Left renal cortex interstitium (tissue), 4 donors: Measurements from ENCODE around the gene KLF16. TPM values are rescaled to one million over a fixed set of nuclear protein-coding genes. Genes with fewer than 3 reads are reported as not detected.

Source experiments
- DNase-seq, 4 donors: peaks; one replicate each; pipeline ENCODE4 v3.0.0-alpha.2; 2013; ENCODE audit warnings: low read depth in 4 of 4, low spot score in 2 of 4, missing footprints in 1 of 4
- polyA plus RNA-seq, 4 donors: library from polyadenylated mRNA; unstranded; fragments of 120-200 nt; gene quantifications; one replicate each; pipeline ENCODE4 v1.2.1, GENCODE V29; 2013; ENCODE audit not compliant: insufficient read length in 4 of 4

Gene KLF16
- polyA plus RNA-seq, 4 donors: 5.6 to 13.8 (median 10.6) TPM

GRCh38 chr19:1811942-1812425 is 51.4 kb downstream of the KLF16 start, which contains the start of gene ATP8B3:
Gene ATP8B3, minus strand, starts transcription at chr19:1812276. Its CDS starts 540 bp downstream, at chr19:1811736.
- DNase-seq: no peak

- no peak for DNase-seq
These were observed 51.9 kb downstream of the KLF16 start for GRCh38 chr19:1811472-1811894.

DNA sequence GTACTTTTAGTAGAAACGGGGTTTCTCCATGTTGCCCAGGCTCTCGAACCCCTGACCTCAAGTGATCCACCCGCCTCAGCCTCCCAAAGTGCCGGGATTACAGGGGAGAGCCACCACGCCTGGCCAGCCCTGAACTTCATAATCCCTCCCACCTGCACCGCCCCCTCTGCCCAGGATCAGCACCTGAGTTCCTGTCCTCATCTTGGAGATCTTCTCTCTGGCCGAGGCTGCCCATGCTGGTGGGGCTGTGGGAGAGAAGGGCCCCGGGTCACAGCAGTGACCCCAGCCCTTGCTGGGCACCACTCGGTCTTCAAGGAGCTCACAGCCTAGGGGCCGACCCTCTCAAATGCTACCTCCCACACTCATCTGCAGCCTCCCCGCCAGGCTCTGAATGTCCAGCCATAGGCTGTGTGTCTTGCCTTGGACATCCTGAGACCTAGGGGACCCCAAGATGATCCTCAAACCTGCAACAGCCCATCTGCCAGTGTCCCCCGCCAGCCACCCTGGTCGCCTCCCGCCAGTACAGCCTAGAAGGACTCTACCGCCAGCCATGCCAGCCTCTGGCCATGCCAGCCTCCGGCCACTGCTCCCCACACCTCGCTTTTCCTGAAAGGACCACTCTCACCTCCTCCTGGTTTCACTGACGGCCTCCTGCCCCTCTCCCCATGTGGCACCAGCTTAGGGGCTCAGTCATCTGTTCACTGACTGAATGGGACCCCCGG is 52.8 kb downstream of the KLF16 start:
- DNase-seq: no peak

DNA sequence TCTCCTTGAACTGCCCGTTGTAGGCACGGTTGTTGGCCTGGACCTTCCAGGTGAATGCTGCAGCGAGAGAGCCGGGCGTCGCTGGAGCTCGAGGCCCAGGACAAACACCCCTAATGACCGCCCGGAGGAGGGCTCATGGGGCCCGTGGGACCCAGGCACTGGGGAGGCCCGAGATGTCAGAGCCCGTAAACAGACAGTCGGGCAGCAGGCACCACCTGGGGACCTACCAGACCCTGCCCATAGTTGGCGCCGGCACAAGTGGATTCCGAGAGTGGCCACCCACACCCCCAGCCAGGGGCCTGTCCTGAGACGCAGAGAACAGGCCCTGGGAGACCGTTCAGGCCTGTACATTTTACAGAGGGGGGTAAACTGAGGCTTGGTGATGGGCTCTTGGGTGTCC is 53.7 kb downstream of the KLF16 start:
- no peak for DNase-seq

DNA sequence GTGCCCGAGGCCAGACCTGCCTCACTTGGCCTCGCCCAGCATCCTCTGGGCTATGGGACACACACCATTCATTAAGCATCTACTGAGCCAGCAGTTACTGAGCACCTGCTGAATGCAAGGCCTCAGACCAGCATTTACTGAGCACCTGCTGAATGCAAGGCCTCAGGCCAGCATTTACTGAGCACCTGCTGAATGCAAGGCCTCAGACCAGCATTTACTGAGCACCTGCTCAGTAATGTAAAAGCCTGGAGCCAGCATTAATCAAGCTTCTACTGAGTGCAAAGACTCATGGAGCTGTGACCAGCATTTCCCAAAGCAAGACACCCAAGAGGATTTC is 55.0 kb downstream of the KLF16 start:
- DNase-seq: no peak

DNA sequence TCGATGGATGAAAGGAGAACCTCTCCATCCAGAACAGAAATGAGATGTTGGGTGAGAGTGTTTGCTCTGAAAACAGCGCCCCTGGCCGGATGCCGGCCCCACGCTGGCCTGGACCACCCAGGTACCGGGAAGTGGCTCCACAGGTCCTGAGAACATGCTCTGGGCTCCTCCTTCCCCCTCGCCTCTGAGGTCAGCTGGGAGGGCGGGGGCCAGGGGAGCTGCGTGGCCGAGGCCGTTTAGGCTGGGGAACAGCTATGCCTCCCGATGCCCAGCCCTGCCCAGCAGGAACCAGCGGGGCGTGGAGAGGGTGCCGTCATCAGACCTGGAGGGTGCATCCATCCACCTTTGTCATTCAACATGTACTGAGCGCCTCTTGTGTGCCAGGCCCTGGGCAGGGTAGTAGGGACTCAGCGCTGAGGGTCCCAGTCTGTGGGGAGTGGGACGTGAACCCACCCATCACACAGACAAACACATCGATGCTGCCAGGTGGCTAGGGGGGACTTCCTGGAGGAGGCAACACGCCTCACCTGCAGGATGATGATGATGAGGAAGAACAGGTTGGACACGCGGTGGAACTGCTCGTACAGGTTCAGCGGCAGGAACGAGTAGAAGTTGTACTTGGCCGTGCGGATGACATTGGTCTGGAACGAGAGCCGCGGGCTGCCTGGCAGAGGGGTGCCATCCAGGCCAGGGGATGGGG is 55.5 kb downstream of the KLF16 start:
- no peak for DNase-seq

DNA sequence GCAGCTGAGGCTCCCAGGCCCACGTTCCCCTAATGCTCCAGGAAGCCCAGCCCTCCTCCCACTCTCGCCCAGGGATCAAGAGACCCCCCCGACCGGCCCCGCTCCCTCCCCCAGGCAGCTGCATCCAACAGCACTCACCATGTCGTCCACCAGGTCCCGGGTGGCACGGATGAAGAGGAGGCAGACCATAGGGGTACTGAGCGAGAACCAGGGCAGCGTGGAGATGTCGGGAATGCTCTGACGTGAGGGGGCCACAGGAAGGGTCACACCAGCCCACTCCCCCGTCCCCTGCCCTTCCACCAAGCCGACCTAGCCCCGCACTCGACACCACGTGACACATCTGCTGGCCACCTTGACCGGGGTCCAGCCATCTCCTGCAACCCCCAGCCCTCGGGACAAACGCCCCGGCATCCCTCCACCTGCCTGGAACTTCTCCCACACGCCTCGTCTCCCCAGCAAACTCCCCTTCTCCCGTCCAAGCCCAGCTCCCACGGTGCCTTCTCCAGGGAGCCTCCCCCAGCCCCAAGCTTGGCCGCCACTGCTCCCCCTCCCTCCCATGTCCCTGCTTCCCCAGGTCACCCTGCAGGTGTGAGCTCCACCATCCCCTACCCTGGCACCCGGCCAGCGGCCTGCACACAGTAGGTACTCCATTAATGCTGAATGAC is 56.2 kb downstream of the KLF16 start:
- no peak for DNase-seq

DNA sequence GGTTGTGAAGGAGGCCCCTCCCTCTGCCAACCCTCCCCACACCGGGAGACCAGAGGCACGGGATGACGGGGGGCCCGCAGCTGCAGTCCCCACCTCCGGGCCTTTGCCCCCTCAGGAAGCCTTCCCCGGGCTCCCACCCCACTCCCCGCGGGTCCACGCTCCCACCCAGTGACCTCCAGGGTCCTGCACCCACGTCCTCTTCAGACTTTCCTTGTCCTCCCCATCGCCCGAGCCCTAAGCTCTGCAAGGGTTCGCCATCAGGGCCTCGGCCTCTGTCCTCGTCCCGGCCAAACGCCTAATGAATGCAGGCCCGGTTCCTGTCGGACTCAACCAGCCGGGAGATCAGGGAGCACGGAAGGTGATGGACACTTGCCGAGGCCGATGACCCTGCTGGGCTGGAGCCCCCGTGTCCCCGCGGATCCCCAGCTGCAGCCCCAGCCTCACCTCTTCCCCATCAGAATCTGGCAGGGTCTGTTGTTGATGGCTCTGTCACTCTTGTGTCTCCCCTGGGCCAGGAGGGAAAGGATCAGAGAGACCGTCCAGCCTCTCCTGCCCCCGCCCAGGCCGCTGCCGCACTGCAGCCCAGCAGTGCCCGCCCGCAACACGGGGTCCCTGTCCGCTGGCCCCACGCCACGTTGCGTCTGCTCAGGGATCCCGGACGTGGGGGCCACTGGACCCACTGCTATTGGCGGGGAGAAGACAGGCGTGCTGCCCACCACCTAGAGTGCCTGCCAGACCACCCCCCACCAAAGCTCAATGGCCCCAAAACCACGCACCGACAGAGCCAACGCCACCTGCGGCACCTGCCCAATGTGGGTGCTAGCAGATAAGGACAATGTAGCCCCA is 57.0 kb downstream of the KLF16 start:
- DNase-seq: no peak

GRCh38 chr19:1805401-1806183 is 57.8 kb downstream of the KLF16 start:
- no peak for DNase-seq

DNA sequence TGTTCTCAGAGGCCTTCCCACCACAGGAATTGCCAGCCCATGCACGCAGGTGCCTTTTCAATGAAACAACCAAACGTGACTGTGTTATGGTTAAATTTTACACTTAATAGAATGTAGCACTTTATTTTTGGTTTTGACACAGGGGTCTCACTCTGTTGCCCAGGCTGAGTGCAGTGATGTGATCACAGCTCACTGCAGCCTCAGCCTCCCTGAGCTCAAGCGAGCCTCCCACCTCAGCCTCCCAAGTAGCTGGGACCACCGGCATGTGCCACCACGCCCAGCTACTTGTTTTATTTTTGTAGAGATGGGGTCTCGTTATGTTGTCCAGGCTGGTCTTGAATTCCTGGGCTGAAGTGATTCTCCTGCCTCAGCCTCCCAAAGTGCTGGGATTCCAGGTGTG is 58.5 kb downstream of the KLF16 start:
- no peak for DNase-seq

Other genes starting within 250 kb of the KLF16 start
- gene TCF3, start 211.0 kb downstream of the KLF16 start, polyA plus RNA-seq: 100 to 1,000 TPM in 3 of 4 donors, 10 to 100 TPM in 1; 90.2 to 139 (median 124) TPM
- under 1 TPM in 2 of 4 donors, not detected in 2; 0.05 to 0.08 TPM for gene ONECUT3, start 110.1 kb downstream of the KLF16 start, polyA plus RNA-seq
- gene ATP8B3, start 51.3 kb downstream of the KLF16 start, polyA plus RNA-seq: 1 to 10 TPM in 1 of 4 donors, under 1 TPM in 3; 0.52 to 1.0 (median 0.76) TPM
- 10 to 100 TPM; 20.4 to 35.7 (median 28.0) TPM for gene REXO1, start 15.1 kb downstream of the KLF16 start, polyA plus RNA-seq
- 10 to 100 TPM; 32.5 to 69.4 (median 56.9) TPM for gene ABHD17A, start 21.9 kb upstream of the KLF16 start, polyA plus RNA-seq
- 1 to 10 TPM; 1.4 to 6.4 (median 3.7) TPM for gene ADAT3, start 41.8 kb upstream of the KLF16 start, polyA plus RNA-seq
- 10 to 100 TPM; 49.6 to 94.5 (median 86.5) TPM for gene SCAMP4, start 41.8 kb upstream of the KLF16 start, polyA plus RNA-seq
- 10 to 100 TPM; 44.8 to 82.8 (median 68.9) TPM for gene CSNK1G2, start 77.6 kb upstream of the KLF16 start, polyA plus RNA-seq
- 100 to 1,000 TPM in 2 of 4 donors, 10 to 100 TPM in 2; 75.3 to 134 (median 112) TPM for gene BTBD2, start 152.1 kb upstream of the KLF16 start, polyA plus RNA-seq
- gene MKNK2, start 187.7 kb upstream of the KLF16 start, polyA plus RNA-seq: 10 to 100 TPM; 54.6 to 86.8 (median 81.6) TPM
- 10 to 100 TPM; 20.9 to 33.3 (median 25.1) TPM for gene MOB3A, start 232.7 kb upstream of the KLF16 start, polyA plus RNA-seq
- gene IZUMO4, start 233.3 kb upstream of the KLF16 start, polyA plus RNA-seq: 1 to 10 TPM; 4.0 to 9.2 (median 7.4) TPM